ENCODE results near the gene EFS. TPM values are rescaled to one million over a fixed set of nuclear protein-coding genes. Genes with fewer than 3 reads are reported as not detected.

The EFS gene
- total RNA-seq, 1 donor from 2014 or later, result 46.6 TPM

DNA sequence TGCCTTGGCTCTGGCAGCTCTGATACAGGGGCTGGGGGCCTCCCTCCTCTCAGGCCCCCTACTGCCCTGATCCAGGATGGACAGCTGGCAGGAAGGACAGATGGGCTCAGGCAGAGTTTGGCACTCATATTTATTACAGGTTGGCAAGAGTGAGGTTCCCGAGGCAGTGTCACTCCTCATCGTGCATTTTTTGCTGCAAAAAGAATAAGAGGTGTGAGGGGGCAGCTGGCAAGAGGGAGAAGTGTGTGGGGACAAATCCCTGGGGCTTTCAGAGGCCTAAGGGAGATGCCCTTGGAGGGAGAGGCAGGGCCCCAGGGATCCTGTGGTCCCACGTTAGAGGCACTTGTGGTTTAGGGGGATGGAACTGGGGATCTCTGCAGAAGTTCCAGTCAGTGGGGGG, 16.9 kb upstream of the EFS start:
- no peak for DNase-seq (ENCODE audit: low spot score)
- no peak for ATAC-seq
- intact Hi-C loops (cut with DNase I), result loop anchor here (2.0 kb wide), 1 partner anchor 53 kb away; no protein-coding TSS in a partner anchor

DNA sequence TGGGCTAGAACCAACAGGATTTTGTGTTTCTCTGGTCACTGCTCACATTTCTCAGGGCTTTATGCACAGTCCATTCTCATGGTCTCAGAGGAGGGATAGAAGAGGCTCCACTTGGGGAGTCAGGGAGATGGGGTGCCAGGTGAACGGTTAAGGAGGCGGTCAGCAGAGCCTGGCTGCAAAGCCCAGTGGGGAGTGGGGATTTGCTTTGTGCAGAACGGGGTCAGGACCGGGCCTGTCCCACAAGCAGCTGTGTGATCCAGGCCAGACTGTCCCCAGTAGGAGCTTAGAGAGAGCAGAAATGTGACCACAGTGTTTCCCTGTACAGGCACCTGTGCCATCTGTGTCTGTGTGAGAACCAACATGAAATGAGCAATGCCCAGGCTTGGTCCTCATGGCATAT, 16.0 kb upstream of the EFS start:
- DNase-seq (ENCODE audit: low spot score) (no peak), ATAC-seq (no peak)
- intact Hi-C loops (cut with DNase I), result loop anchor here (2.0 kb wide), 1 partner anchor 52 kb away; no protein-coding TSS in a partner anchor

DNA sequence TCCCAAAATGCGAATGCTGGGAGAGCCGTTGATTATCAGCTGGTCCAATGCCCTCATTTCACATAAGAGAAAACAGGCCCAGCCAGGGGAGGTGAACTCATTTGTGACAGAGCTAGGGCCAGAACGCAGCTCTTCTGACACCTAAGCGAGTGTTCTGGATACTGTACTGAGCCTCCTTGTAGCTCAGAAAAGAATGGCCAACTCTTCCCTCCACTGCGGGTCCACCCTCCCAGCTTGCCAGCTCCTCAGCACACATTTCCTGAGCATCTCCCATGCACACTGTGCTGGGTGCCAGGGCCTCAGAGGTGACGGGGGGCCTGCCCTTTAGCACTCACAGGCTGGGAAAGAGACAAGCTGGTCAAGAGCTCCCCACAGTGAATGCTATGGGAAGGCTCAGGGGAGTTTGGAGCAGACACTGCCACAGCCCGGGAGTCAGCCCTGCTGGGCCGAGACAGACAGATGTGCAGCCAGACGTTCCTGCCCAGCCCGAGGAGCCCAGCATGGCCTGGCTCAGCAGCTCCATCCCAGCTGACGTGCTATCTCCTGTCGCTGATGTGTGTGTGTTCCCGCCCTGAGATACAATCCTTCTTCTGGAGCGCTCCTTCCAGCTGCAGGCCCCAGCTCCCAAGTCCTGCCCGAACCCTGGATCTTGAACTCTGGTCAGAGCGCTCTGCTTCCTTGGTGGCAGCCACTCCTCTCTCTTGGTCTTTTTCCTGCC, 15.4 kb upstream of the EFS start:
- intact Hi-C loops (cut with DNase I), result loop anchor here (2.0 kb wide), 1 partner anchor 52 kb away; no protein-coding TSS in a partner anchor
- DNase-seq (ENCODE audit: low spot score) (no peak), ATAC-seq (no peak)

DNA sequence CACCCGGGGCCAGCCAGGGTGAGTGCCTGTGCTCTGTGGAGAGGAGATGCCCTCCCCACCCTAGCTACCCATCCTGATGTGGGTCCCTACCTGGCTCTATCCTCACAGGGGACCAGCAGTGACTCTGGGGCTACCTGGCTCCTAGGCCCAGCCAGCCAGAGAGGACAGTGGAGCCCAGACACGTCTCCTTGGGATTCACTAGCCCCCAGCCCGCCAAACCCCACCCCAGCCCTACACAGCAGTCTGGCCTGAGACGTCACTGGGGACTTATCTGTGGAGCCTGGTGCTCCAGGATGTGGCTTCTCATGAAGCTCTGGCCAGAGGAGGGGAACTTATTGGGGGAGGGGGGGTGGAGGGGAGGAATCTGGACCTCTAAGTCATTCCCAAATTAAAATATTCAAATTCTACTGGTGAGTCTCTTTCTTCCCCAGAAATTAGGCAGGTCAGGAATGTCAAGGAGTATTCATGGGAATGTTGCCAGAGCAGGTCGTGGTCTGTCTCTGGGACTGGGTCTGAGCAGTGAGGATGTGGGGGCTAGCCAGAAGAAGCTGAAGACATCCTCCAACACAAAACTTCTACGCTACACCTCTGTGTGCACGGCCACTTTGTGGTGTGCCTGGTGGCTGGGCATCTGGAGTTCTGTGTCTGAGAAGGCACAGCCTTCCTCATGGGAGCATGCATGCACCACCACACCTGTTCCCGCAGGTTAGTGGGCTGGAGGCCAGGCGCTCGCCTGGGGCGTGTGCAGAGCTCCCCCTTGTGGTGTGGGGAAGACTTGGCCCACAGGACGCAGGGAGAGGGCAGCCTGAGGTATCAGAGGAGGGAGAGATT, 14.6 kb upstream of the EFS start:
- peak; percentile 79 for DNase-seq (ENCODE audit: low spot score)
- no peak for ATAC-seq
- intact Hi-C loops (cut with DNase I), result loop anchor here (2.0 kb wide), 1 partner anchor 51 kb away; no protein-coding TSS in a partner anchor

DNA sequence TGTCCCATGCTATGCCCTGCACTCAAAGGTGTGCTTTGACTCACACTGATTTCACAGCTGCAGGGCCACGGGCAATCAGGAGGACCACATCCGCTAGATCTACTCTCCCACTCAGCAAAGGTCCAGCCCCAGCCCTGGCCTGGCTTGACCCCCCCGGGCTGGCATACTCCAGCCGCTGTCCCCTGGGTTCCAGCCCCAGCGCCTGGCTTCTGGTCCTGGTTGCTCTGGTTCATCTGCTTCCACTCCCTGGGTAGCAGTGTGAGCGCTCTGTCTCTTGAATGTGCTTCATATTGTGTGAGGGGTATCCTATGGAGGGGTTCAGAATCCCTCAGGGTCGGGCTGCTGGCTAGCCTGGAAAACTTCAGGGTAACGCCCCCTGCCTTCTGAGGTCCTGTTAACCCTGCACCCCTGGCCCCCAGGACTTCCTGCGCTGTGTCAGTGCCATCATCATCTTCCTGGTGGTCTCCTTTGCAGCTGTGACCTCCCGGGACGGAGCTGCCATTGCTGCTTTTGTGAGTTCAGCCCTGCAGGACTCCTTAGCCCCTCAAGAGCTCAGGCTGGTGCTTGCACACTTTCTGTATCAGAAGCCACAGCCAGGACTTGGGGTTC, 13.7 kb upstream of the EFS start:
- DNase-seq (ENCODE audit: low spot score) (no peak), ATAC-seq (no peak)
- intact Hi-C loops (cut with DNase I), result no loop called here

DNA sequence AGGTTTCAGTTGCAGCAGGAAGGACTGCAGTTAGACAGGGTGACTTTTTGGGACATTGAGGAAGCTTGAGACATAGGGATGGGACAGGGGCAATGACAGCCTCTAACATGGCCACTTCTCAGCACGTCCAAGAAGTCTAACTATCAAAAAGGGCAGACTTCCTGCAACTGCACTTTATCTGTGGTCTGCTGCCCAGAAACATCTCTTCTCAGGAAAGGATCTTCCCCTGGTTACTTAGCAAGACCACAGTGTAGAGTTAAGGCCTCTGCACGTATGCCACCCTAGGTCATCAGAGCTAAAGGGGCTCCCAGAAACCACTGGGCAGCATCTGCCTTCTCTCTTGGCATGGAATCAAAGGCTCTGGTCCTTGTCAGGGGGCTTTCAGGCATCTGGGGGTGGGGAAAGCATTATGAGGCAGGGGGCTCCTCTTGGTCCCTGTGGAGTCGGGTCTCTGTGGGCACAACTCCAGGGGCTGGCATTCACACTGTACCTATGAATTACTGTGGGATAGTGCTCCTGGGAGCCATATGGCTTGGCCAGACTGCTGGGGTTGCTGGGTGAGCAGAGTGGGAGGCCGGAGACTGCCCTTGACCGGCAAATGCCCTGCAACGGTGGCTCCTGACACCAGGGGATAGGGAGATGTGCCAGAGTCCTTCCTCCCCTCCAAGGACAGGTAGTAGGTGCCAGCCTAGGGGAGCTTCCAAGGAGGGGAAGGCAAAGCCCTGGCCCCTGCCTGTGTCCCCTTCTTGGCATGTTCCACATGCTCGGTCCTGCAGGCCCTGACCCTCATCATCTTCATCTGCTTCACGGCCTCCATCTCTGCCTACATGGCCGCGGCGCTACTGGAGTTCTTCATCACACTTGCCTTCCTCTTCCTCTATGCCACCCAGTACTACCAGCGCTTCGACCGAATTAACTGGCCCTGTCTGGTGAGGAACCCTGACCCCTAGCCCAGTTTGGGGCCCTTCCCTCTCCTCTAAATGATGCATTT, 12.9 kb upstream of the EFS start:
- intact Hi-C loops (cut with DNase I), result no loop called here
- ATAC-seq (no peak), DNase-seq (ENCODE audit: low spot score) (no peak)

DNA sequence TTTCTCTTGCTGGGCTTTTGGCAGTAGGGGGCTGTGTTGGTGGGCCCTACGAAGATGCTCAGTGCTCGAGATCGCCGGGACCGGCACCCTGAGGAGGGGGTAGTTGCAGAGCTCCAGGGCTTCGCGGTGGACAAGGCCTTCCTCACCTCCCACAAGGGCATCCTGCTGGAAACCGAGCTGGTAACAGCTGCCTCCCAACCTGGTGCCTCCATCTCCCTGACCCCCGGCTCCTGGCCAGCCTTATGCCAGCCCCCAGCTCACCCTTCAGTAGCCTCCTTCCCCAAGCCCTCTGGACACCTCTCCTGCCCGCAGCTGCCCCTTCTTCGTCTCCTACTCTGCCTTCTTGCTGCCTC, 12.2 kb upstream of the EFS start:
- intact Hi-C loops (cut with DNase I), result no loop called here
- DNase-seq (ENCODE audit: low spot score), result no peak
- no peak for ATAC-seq

DNA sequence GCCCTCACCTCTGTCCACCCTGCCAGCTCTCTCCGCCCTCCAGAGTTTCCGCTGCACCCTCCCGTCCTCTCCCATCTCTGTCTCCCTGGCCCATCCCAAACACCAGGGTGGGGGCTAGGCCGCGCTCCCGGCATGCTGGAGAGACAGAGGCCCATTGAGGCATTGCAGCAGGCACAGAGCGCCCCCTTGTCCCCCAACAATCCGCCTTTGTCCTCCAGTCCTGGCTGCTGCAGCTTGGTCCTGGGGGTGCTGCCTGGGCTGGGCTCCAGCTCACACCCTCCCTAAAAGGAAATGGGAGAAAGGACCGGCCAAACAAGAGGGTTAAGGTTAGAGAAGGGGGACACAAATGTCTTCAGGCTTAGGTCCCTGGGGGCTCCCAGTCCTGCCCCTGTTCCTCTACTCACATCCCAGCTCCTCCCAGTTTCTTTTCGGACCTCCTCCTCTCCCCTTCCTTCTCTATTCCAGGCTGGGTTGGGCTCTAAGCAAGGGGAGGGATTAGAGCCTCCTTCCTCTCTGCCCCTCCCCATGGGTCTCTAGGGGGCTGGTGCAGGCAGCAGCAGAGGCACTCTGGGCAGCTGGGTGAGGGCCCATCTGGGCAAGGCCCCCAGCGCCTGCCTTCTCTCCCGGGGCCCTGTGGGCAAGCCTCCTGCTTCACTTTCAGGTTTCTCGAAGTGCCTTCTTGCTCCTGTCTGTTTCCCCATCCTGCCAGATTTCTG, 11.7 kb upstream of the EFS start, which contains the start of gene CMTM5:
Gene CMTM5 (plus strand): TSS at position 565 of the 716 bp plus-strand sequence. CDS start 206 bp downstream, outside the sequence.
- DNase-seq (ENCODE audit: low spot score), result peak; percentile 89
- peak; percentile 91 for ATAC-seq
- intact Hi-C loops (cut with DNase I), result no loop called here

DNA sequence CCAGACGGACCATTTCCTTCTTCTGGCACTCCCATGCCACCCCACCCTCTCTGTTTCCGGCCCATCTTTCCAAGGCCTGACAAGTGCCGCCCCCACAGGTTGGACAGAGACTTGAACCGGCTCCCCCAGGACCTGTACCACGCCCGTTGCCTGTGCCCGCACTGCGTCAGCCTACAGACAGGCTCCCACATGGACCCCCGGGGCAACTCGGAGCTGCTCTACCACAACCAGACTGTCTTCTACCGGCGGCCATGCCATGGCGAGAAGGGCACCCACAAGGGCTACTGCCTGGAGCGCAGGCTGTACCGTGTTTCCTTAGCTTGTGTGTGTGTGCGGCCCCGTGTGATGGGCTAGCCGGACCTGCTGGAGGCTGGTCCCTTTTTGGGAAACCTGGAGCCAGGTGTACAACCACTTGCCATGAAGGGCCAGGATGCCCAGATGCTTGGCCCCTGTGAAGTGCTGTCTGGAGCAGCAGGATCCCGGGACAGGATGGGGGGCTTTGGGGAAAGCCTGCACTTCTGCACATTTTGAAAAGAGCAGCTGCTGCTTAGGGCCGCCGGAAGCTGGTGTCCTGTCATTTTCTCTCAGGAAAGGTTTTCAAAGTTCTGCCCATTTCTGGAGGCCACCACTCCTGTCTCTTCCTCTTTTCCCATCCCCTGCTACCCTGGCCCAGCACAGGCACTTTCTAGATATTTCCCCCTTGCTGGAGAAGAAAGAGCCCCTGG, 10.7 kb upstream of the EFS start:
- intact Hi-C loops (cut with DNase I), result no loop called here
- DNase-seq (ENCODE audit: low spot score), result no peak
- ATAC-seq, result no peak

DNA sequence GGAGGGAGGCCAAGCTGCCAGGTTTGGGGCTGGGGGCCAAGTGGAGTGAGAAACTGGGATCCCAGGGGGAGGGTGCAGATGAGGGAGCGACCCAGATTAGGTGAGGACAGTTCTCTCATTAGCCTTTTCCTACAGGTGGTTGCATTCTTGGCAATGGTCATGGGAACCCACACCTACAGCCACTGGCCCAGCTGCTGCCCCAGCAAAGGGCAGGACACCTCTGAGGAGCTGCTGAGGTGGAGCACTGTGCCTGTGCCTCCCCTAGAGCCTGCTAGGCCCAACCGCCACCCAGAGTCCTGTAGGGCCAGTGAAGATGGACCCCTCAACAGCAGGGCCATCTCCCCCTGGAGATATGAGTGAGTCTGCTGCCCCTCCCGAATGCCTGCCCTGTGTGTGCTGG, 8.1 kb upstream of the EFS start:
- ATAC-seq (no peak), DNase-seq (ENCODE audit: low spot score) (no peak)
- intact Hi-C loops (cut with DNase I), result no loop called here

DNA sequence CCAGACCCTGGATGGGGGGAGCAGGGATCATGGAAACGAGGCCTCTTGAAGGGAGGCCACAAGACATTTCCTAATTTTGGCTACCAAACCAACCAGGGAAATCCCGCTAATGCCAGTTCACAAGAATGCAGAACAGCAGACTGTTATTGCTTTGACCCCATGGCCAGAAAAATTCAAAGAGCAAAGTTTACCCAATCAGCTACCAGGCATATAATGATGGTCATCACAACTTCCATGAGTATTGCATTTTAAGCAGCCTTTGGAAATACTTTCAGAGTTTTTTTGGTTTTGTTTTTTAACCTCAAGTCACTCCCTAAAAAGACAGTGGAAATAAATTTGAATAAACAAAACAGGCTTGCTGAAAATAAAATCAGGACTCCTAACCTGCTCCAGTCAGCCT, 7.5 kb upstream of the EFS start, which contains the start of gene IL25:
Gene IL25 (plus strand): TSS at position 301 of the 400 bp plus-strand sequence.
- intact Hi-C loops (cut with DNase I), result no loop called here
- ATAC-seq, result no peak
- DNase-seq (ENCODE audit: low spot score), result no peak

DNA sequence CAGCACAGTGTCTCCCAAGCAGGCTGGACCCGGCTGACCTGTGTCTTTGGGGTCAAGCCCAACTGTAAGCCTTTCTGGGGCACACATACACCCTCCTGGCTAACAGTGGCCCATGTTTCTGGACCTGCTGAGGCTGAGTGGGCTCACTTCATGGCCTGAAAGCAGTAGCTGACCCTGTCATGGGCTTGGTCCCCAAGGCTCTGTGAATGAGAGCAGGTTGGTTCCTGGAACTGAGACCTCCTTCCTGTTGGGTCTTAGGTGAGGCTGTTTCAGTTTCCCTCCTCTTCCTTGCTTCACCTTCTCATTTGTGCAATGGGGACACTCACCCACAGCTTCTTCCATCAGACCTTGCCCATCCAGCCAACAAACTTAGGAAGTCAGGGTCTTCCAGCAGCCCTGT, 6.9 kb upstream of the EFS start:
- no peak for ATAC-seq
- intact Hi-C loops (cut with DNase I), result no loop called here
- no peak for DNase-seq (ENCODE audit: low spot score)

DNA sequence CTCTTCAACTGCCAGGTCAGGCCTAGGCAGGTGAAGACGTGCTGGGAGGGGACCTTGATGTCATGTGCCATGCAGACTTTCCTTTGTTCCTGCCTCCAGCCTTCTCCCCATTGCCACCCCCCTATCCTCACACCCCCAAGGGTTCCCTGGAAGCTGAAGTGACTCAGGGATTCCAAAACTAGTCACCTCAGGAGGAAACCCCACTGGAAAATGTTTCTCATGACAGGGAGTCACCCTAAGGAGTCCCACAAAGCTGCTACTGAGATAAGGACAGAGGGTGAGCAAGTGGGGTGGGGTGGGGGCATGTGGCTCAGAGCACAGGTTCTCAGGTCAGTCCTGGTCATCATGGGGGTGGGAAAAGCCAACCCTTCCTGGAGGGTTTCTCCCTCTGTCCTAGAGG, 5.2 kb upstream of the EFS start:
- intact Hi-C loops (cut with DNase I), result no loop called here
- DNase-seq (ENCODE audit: low spot score) (no peak), ATAC-seq (no peak)

DNA sequence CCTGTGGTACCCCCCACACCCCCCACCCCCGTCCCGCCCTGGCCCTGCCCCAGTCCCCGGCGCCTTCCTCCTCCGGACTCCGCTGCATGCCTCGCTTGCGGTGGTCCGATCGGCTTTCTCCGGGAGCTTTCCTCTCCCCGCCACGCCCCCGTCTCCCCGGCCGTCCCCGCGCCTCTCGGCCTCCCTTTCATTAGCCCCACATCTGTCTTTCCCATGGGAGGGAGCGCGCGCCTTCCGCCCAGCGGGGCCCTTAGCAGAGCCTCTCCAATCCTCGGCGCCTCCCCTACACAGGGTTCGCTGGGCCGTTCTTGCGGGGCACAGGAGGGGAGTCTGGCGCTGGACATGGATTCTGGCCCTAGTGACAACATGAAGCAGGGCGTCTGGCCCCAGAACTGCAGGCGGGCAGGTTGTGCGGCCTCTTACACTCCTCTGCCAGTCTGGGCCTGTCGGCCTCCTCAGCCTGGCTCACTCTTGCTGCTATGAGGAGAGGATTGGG, 1.5 kb upstream of the EFS start:
- peak; percentile 89 for DNase-seq (ENCODE audit: low spot score)
- intact Hi-C loops (cut with DNase I), result no loop called here
- ATAC-seq, result peak; percentile 70

DNA sequence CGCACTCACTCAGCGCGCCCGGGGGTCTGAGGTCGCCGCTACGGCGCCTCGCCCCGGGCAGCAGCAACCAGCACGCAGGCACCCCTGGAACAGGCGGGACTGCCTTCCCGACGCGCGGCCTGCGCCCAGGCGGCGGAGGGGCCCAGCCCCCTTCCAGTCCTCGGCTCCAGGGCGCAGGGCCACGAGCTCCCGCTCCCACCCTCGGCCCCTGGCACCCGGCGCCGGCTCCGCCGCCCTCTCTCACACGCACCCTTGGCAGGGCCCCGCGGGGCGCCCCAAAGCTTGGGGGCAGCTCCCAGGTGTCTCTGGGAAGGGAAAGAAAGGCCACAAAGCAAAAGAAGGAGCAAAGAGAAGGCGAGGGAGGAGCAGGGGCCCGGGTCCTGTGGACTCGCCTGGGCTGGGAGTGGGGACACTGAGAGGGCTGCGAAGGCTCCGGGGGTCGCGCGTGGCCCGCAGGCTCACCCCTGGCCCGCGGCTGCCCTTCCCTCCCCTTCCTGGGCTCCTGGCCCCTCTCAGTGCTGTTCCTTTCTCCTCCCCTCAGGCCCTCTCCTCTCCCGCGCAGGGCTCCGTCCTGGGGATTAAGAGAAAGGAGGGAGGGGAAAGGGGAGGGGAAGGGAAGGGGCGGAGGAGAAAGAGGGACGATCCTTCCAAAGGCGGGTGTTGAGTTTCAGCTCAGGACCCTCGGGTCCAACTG, 907 bp upstream of the EFS start:
- ATAC-seq (peak; percentile 86), DNase-seq (ENCODE audit: low spot score) (peak; percentile 85)
- intact Hi-C loops (cut with DNase I), result no loop called here

DNA sequence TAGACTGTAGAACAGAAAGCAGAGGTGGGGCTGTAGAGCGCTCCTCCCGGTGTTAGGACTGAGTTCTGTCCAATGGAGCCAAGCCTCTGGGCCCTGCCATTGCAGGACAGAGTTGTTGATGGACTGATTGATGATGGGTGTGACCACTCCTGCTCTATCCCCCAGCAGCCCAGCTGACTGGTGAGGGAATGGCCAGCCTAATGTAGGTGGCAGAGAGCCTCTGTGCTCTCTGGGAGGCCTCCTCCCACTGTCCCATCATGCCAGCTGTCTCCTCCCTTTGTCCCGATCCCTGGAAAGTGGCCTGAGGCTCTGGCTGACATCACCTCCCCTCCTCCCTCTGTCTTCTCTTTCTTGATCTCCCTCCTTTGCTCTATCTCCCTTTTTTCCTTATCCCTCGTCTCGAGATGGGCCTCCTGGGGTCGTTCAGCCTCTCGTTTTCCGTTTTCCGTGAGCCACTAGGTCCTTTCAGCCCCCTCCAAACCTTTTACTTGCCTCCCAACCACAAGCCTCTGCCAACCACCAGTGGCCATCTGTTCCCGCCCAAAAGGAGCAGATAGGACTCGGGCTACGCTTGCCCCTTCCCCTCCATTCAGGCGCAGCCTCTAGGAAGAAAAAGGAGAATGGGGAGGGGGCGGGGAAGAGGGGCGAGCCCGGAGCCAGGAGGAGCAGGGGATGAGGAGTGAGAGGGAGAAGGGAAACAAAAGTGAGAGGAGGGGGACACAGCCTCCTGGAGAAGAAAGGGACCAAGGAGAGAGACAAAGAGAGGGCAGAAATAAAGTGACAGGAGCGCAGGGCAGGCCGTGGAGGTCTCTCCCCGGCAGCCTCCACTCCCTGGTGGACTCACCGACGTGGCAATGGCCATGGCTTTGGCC, 572 bp downstream of the EFS start:
- intact Hi-C loops (cut with DNase I), result no loop called here
- DNase-seq (ENCODE audit: low spot score) (peak; percentile 62), ATAC-seq (peak; percentile 71)
